Astrocyte (in vitro differentiated cells and primary cell): Measurements from ENCODE around the gene MCCD1. TPM values are rescaled to one million over a fixed set of nuclear protein-coding genes. Genes with fewer than 3 reads are reported as not detected.

ENCODE experiments used
- DNase-seq: peaks from one replicate; pipeline ENCODE4 v3.0.0-alpha.2; 2010; ENCODE audit warnings: low read depth
- FAIRE-seq: peaks from 2 replicates; lab custom pipeline; 2011; peaks lifted over from hg19 to GRCh38; lab: Jason Lieb, UNC
- H2AFZ ChIP-seq: 2 replicates; pipeline ENCODE4 v1.6.0; 2012; ENCODE audit warnings: low read depth, low read length, inconsistent platforms
- H3K27ac ChIP-seq: 2 replicates; pipeline ENCODE4 v1.5.1; 2011; ENCODE audit warnings: low read depth, low read length, inconsistent platforms
- H3K27me3 ChIP-seq: 2 replicates; pipeline ENCODE4 v1.6.0; 2011; ENCODE audit warnings: low read length, inconsistent platforms; ENCODE audit not compliant: insufficient read depth
- H3K36me3 ChIP-seq: 2 replicates; pipeline ENCODE4 v1.5.1; 2011; ENCODE audit warnings: low read length, inconsistent platforms; ENCODE audit not compliant: insufficient read depth
- H3K4me1 ChIP-seq: 2 replicates; pipeline ENCODE4 v1.5.1; 2011; ENCODE audit warnings: low read length, inconsistent platforms; ENCODE audit not compliant: insufficient read depth
- H3K4me2 ChIP-seq: 2 replicates; pipeline ENCODE4 v1.6.0; 2012; ENCODE audit warnings: low read length, inconsistent platforms
- H3K4me3 ChIP-seq: 2 replicates; pipeline ENCODE4 v1.5.1; 2011; ENCODE audit warnings: low read depth, mild to moderate bottlenecking, low read length, inconsistent platforms; ENCODE audit not compliant: insufficient read depth
- H3K79me2 ChIP-seq: 2 replicates; pipeline ENCODE4 v1.6.0; 2012; ENCODE audit warnings: mild to moderate bottlenecking, low read length, inconsistent platforms; ENCODE audit not compliant: insufficient read depth
- H3K9ac ChIP-seq: 2 replicates; pipeline ENCODE4 v1.6.0; 2012; ENCODE audit warnings: mild to moderate bottlenecking, low read length, inconsistent platforms
- H3K9me3 ChIP-seq: 2 replicates; pipeline ENCODE4 v1.5.1; 2012; ENCODE audit warnings: low read depth, mild to moderate bottlenecking, low read length, inconsistent platforms; ENCODE audit not compliant: insufficient read depth
- H4K20me1 ChIP-seq: 2 replicates; pipeline ENCODE4 v1.6.0; 2012; ENCODE audit warnings: low read length, inconsistent platforms; ENCODE audit not compliant: insufficient read depth
- H3K27ac Mint-ChIP-seq: one replicate; pipeline ENCODE4 v1.8.0; 2021; ENCODE audit warnings: mild to moderate bottlenecking, mixed read lengths; ENCODE audit not compliant: unreplicated experiment
- H3K27me3 Mint-ChIP-seq: one replicate; pipeline ENCODE4 v1.8.0; 2021; ENCODE audit warnings: low read depth, mixed read lengths; ENCODE audit not compliant: unreplicated experiment
- H3K36me3 Mint-ChIP-seq: one replicate; pipeline ENCODE4 v1.8.0; 2021; ENCODE audit warnings: low read depth, mixed read lengths; ENCODE audit not compliant: unreplicated experiment
- H3K4me1 Mint-ChIP-seq: one replicate; pipeline ENCODE4 v1.8.0; 2021; ENCODE audit warnings: low read depth, mixed read lengths; ENCODE audit not compliant: unreplicated experiment
- H3K4me3 Mint-ChIP-seq: one replicate; pipeline ENCODE4 v1.8.0; 2021; ENCODE audit warnings: mild to moderate bottlenecking, moderate library complexity, mixed read lengths; ENCODE audit not compliant: unreplicated experiment
- H3K9me3 Mint-ChIP-seq: one replicate; pipeline ENCODE4 v1.8.0; 2021; ENCODE audit warnings: mild to moderate bottlenecking, mixed read lengths; ENCODE audit not compliant: unreplicated experiment
- EZH2 ChIP-seq: IDR thresholded peaks from 2 replicates; pipeline ENCODE4 v1.6.1; 2012; ENCODE audit warnings: mild to moderate bottlenecking, low read length, inconsistent platforms; ENCODE audit not compliant: insufficient read depth
- total RNA-seq: library from RNA; stranded (reverse); gene quantifications from 2 replicates; pipeline ENCODE4 v1.2.1, GENCODE V29; 2021
- TF ChIP-seq, protein P1 (sequence below): IDR thresholded peaks from 2 replicates; pipeline ENCODE4 v1.5.1; 2011; ENCODE audit warnings: low read depth, mild to moderate bottlenecking, inconsistent platforms, low read length, moderate library complexity; ENCODE audit not compliant: insufficient read depth

MCCD1 gene
- total RNA-seq, 1 donor from 2014 or later = not detected

DNA sequence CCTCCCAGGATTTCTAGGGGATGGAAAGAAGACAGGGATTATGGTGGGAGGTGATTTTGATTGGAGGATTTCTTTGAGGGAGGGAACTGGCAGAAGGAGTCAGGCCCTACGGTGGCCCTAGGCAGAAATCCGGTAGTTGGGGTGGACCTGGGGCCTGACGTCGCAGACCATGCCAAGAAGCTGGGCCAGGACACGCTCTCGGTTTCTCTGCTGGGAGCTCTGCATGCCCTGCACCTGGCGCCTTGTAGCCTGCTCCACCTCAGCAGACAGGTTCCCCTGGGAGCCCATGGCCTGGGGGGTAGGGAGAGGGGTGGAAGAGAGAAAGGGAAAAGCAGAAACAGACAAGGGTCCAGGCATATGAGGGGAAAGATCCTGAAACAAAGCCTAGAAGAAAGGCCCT is 16.5 kb downstream of the MCCD1 start:
- Histone ChIP-seq H3K27ac (no peak overlapping the region), H3K9me3 (no peaks in the 10 kb centered on the region), H3K36me3 (peaks cover 6% of the 10 kb centered on the region), H3K9ac (no peak overlapping the region), H3K79me2 (peaks cover 28% of the 10 kb centered on the region), H3K4me3 (no peak overlapping the region), H2AFZ (no peak overlapping the region), H3K27me3 (no peaks in the 10 kb centered on the region), H4K20me1 (peaks cover 7% of the 10 kb centered on the region), H3K4me2 (no peak overlapping the region), H3K4me1 (peaks cover 28% of the 10 kb centered on the region)
- Mint-ChIP-seq H3K9me3 (no peaks in the 10 kb centered on the region), H3K36me3 (peaks cover 18% of the 10 kb centered on the region), H3K4me3 (peak overlapping the region; percentile 94), H3K27ac (no peak overlapping the region), H3K4me1 (peaks cover 20% of the 10 kb centered on the region), H3K27me3 (no peaks in the 10 kb centered on the region)
- no peak for DNase-seq
- TF ChIP-seq, protein P1, sequence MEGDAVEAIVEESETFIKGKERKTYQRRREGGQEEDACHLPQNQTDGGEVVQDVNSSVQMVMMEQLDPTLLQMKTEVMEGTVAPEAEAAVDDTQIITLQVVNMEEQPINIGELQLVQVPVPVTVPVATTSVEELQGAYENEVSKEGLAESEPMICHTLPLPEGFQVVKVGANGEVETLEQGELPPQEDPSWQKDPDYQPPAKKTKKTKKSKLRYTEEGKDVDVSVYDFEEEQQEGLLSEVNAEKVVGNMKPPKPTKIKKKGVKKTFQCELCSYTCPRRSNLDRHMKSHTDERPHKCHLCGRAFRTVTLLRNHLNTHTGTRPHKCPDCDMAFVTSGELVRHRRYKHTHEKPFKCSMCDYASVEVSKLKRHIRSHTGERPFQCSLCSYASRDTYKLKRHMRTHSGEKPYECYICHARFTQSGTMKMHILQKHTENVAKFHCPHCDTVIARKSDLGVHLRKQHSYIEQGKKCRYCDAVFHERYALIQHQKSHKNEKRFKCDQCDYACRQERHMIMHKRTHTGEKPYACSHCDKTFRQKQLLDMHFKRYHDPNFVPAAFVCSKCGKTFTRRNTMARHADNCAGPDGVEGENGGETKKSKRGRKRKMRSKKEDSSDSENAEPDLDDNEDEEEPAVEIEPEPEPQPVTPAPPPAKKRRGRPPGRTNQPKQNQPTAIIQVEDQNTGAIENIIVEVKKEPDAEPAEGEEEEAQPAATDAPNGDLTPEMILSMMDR = no peak
- TF ChIP-seq EZH2 = no peak
- no peak for FAIRE-seq

DNA sequence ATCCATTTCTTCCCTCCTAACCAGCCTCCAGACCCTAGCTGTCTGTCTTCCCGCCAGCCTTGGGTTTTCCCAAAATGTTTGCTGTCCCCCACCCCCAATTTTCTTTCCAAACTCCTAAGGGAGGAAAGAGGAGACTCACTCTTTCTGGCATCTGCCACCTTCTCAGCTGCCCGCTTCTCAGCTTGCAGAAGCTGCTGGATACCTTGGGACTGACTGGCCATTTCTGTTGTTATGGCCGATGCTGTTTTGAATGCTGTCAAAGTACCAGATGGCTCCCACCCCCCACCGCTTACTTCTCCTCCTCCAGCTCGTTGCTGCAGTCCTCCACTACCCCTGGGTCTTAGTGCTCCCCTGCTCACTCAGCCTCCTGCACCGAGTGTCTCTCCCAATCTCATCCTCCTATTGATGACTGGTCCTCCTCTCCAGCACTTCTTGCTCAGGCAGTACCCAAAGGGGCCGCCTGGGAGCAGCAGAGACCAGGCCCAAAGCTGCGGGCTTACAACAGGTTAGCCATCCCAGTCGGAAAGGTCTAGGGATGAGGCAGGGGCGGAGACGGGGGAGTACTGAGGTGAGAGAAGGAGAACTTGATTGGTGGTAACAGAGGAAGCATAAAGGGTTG is 17.7 kb downstream of the MCCD1 start, which contains the start of gene ATP6V1G2:
TSS of gene ATP6V1G2 (minus strand) at position 270 of the 619 bp plus-strand sequence. CDS start at position 221, 49 bp downstream.
- H3K27me3 Mint-ChIP-seq = no peaks in the 10 kb centered on the region
- Histone ChIP-seq H3K36me3 (peaks cover 6% of the 10 kb centered on the region), H4K20me1 (no peaks in the 10 kb centered on the region), H3K4me1 (peaks cover 27% of the 10 kb centered on the region), H3K4me2 (peak within 1 kb of the TSS; percentile 95), H3K4me3 (peak within 1 kb of the TSS; percentile 59), H3K79me2 (peaks cover 17% of the 10 kb centered on the region), H3K9me3 (no peaks in the 10 kb centered on the region), H3K27ac (peak within 1 kb of the TSS; percentile 78), H2AFZ (peak within 1 kb of the TSS; percentile 66), H3K27me3 (no peaks in the 10 kb centered on the region), H3K9ac (peak within 1 kb of the TSS; percentile 87)
- DNase-seq (peak; percentile 81), FAIRE-seq (no peak)
- no peak for TF ChIP-seq EZH2
- TF ChIP-seq, protein P1 = peak; percentile 97
- H3K4me3 Mint-ChIP-seq = peak within 1 kb of the TSS; percentile 94
- H3K36me3 Mint-ChIP-seq = peaks cover 9% of the 10 kb centered on the region
- no peaks in the 10 kb centered on the region for H3K9me3 Mint-ChIP-seq
- peak within 1 kb of the TSS; percentile 87 for H3K27ac Mint-ChIP-seq
- peaks cover 19% of the 10 kb centered on the region for H3K4me1 Mint-ChIP-seq
